RWPE1 (cell line): ENCODE results near the gene PLA2G2F.

Experiments used
- CTCF ChIA-PET: fragments of 350-600 bp; sonication (Branson Sonifier 250); formaldehyde crosslinking; extraction: SDS; loops from one replicate; lab custom pipeline; 2021; lab: Yijun Ruan, JAX
- POLR2A ChIA-PET: fragments of 400-600 bp; formaldehyde crosslinking; extraction: SDS; loops from one replicate; lab custom pipeline; 2020; ENCODE audit warnings: antibody characterized with exemption; ENCODE audit not compliant: low non-redundant PET; lab: Yijun Ruan, JAX
- DNase-seq: peaks from one replicate; pipeline ENCODE4 v3.0.0; 2012; ENCODE audit warnings: low spot score
- H3K27ac ChIP-seq: fragments of 450-650 bp; 2 replicates; pipeline ENCODE4 v1.5.1; 2017
- CTCF ChIP-seq: fragments of 450-650 bp; conservative IDR thresholded peaks from 2 replicates; pipeline ENCODE4 v1.5.1; 2017; ENCODE audit warnings: low read depth, mild to moderate bottlenecking

The PLA2G2F gene

GRCh38 chr1:20185834-20186782 lies 47.0 kb downstream of the PLA2G2F start, which contains the start of the genes PLA2G2C and UBXN10:
Gene PLA2G2C (minus strand): TSS chr1:20186518. CDS start chr1:20177363, 9,155 bp downstream.
Gene UBXN10 (plus strand): TSS chr1:20186096. CDS start chr1:20190562, 4,466 bp downstream.
- ChIA-PET CTCF (no interaction called here), POLR2A (no interaction called here)
- no peak for TF ChIP-seq CTCF

GRCh38 chr1:20187103-20187812 lies 48.1 kb downstream of the PLA2G2F start:
- no peak for DNase-seq
- ChIA-PET POLR2A (interaction anchor here (0.6 kb wide), 1 partner anchor 276 kb away, joined by 4 read pairs; no protein-coding TSS in a partner anchor), CTCF (interaction anchor here (0.6 to 1.0 kb wide), 2 partner anchors 9 to 66 kb away, joined by 3 to 9 read pairs; no protein-coding TSS in a partner anchor)
- H3K27ac ChIP-seq, result no peak overlapping the region
- no peak for TF ChIP-seq CTCF

More at GRCh38 chr1:20185834-20186782, 47.0 kb downstream of the PLA2G2F start, which contains the start of the genes PLA2G2C and UBXN10:
- DNase-seq, result no peak
- H3K27ac ChIP-seq, result no peak within 1 kb of the TSS

- CTCF ChIA-PET, result interaction anchor here (0.6 to 1.0 kb wide), 2 partner anchors 8 to 67 kb away, joined by 3 to 9 read pairs; no protein-coding TSS in a partner anchor
- POLR2A ChIA-PET, result no interaction called here
These were observed 48.8 kb downstream of the PLA2G2F start for GRCh38 chr1:20187813-20188454.

GRCh38 chr1:20188455-20188817 lies 49.3 kb downstream of the PLA2G2F start:
- CTCF ChIA-PET, result no interaction called here
- DNase-seq, result no peak
- POLR2A ChIA-PET, result no interaction called here
- no peak for TF ChIP-seq CTCF
- no peak overlapping the region for H3K27ac ChIP-seq

More at GRCh38 chr1:20187813-20188454, 48.8 kb downstream of the PLA2G2F start:
- DNase-seq, result no peak
- TF ChIP-seq CTCF, result no peak
- no peak overlapping the region for H3K27ac ChIP-seq

GRCh38 chr1:20189664-20190063 lies 50.5 kb downstream of the PLA2G2F start:
- H3K27ac ChIP-seq, result no peak overlapping the region
- TF ChIP-seq CTCF, result no peak
- DNase-seq, result no peak
- POLR2A ChIA-PET, result no interaction called here
- CTCF ChIA-PET, result interaction anchor here (0.6 kb wide), 1 partner anchor 304 kb away, joined by 3 read pairs; no protein-coding TSS in a partner anchor
